Heart left ventricle (tissue), 16 donors: ENCODE measurements around the gene ARHGAP18. TPM values are rescaled to one million over a fixed set of nuclear protein-coding genes. Genes with fewer than 3 reads are reported as not detected.
A peak's percentile ranks its signal among the peaks of the same experiment; 100 is the strongest.

Experiments used
- ATAC-seq, 4 donors: fragments of 200-7000 bp; cut with Tn5 transposase; one replicate each; pipeline ENCODE4 v1.9.1; 2020 to 2022; ENCODE audit warnings: moderate library complexity in 4 of 4, mild to moderate bottlenecking in 3 of 4, moderate number of reproducible peaks in 1 of 4
- DNase-seq, 5 donors: peaks; one replicate each; pipeline ENCODE4 v3.0.0-alpha.2; 2020
- H3K27ac ChIP-seq, 12 donors: fragments of 200-600 bp; sonication (generic) in 4 of 12; one replicate each; pipeline versions ENCODE4 v1.5.0 to v1.8.0; 2016 to 2022; ENCODE audit warnings: mild to moderate bottlenecking in 2 of 12
- H3K27me3 ChIP-seq, 9 donors: fragments of 200-600 bp; sonication (generic) in 2 of 9; one replicate each; pipeline versions ENCODE4 v1.5.1 to v1.8.0; 2016 to 2022; ENCODE audit warnings: mild to moderate bottlenecking in 3 of 9
- H3K36me3 ChIP-seq, 9 donors: fragments of 200-600 bp; sonication (generic) in 2 of 9; one replicate each; pipeline versions ENCODE4 v1.5.0 to v1.8.0; 2018 to 2022; ENCODE audit warnings: mild to moderate bottlenecking in 2 of 9
- H3K4me1 ChIP-seq, 12 donors: fragments of 200-600 bp; sonication (generic) in 4 of 12; one replicate each; pipeline versions ENCODE4 v1.5.0 to v1.8.0; 2016 to 2022; ENCODE audit warnings: mild to moderate bottlenecking in 3 of 12
- H3K4me3 ChIP-seq, 12 donors: fragments of 200-600 bp; sonication (generic) in 4 of 12; one replicate each; pipeline versions ENCODE4 v1.5.0 to v1.8.0; 2017 to 2022; ENCODE audit warnings: mild to moderate bottlenecking in 9 of 12, moderate library complexity in 4 of 12
- H3K9me3 ChIP-seq, 12 donors: fragments of 200-600 bp; sonication (generic) in 4 of 12; one replicate each; pipeline versions ENCODE4 v1.5.0 to v1.8.0; 2016 to 2022; ENCODE audit warnings: mild to moderate bottlenecking in 1 of 12
- CTCF ChIP-seq, 12 donors: fragments of 200-600 bp; sonication (generic) in 4 of 12; IDR thresholded peaks; one replicate each; pipeline versions ENCODE4 v1.5.0 to v1.8.0; 2018 to 2022; ENCODE audit warnings: antibody characterized with exemption in 12 of 12, mild to moderate bottlenecking in 5 of 12
- POLR2A ChIP-seq, 2 donors: fragments of 450-650 bp; IDR thresholded peaks; one replicate each; pipeline ENCODE4 v1.6.1; 2017; ENCODE audit warnings: antibody characterized with exemption in 2 of 2, mild to moderate bottlenecking in 2 of 2, moderate library complexity in 2 of 2
- WGBS, 4 donors: extraction: QIAGEN DNeasy Blood & Tissue Kit in 2 of 4; methylation state at CpG; one replicate each; pipeline versions ENCODE4 v1.1.5 to v1.1.7; 2013 to 2018; 5-methylcytosine and 5-hydroxymethylcytosine counted together
- intact Hi-C, 10 donors: fragments of 100-400 bp; cut with DNase I; formaldehyde crosslinking; loops; one replicate each; pipeline versions ENCODE4 v1.11.1 to v1.14.2; 2022
- polyA plus RNA-seq, 2 donors: library from polyadenylated mRNA; stranded (reverse); fragments of 200-250 nt; gene quantifications; one replicate each; pipeline ENCODE4 v1.2.3, GENCODE V29; 2013
- total RNA-seq, 9 donors: library from RNA; depleted of rRNA in 2 of 9; stranded (reverse); fragments of >200 nt in 2 of 9; fragmentation: NEBNext Ultra II Directional in 3 of 9; extraction: Animal tissue kit (Norgen Biotek cat#: 25700) in 3 of 9; gene quantifications; one replicate each; pipeline versions ENCODE4 v1.1.0 to v1.2.4, GENCODE V29; 2016 to 2023
- donor health status: ischemic (EF 13 %, LVEDD 7.1; RV severe dilation, severe dysfunction).
- donor health status: healthy with polysubstance abuse.
- donor health status: DM: no; HTN: yes; CAD: no.
- donor health status: DM: no; HTN: no; CAD: no.
- donor health status: ischemic (EF 25% LVEDD 6.9; RV normal size, moderate dysfunction).
- donor health status: ischemic (EF 25% LVEDD 5.7; RV mildly dilated, moderate dysfunction).
- donor health status: healthy.
- donor health status: DM: yes; HTN: yes; CAD: no.
- donor health status: ischemic (EF 35%, LVEDD 5.7; RV mildly dilated, moderate dysfunction).
- donor health status: nonischemic (EF 11% LVEDD 7.7; RV severe dilation, severe dysfunction).
- donor health status: DM: yes; HTN: yes; CAD: no.
- donor health status: PGD.
- donor health status: ischemic (EF 29% LVEDD 5.4; RV normal size, mild dysfunction).
- donor health status: nonischemic (EF 23%, LVEDD 6.1; RV moderate dilation, normal function).

ARHGAP18 gene
- total and polyA plus RNA-seq, 11 donors, result 1.6 to 26.4 (median 3.9) TPM

GRCh38 chr6:129717277-129717676 lies 7.3 kb upstream of the ARHGAP18 start:
- WGBS, 4 donors, result 66 to 79% (median 70%) methylated on average over 5 of the region's 5 CpGs
- ATAC-seq (no peak), DNase-seq (no peak)
- H3K4me3 ChIP-seq, result no peak overlapping the region
- peak overlapping the region in 1 of 12 donors; percentile 7 for H3K27ac ChIP-seq
- no peaks in the 10 kb centered on the region for H3K36me3 ChIP-seq
- H3K4me1 ChIP-seq, result peaks cover 0 to 26% (median 5%) of the 10 kb centered on the region in 12 donors
- intact Hi-C loops, result no loop called here
- no peak for TF ChIP-seq POLR2A (IDR thresholded peaks at IDR 0.05)
- no peak for TF ChIP-seq CTCF (IDR thresholded peaks at IDR 0.05)
- no peaks in the 10 kb centered on the region for H3K9me3 ChIP-seq
- no peaks in the 10 kb centered on the region for H3K27me3 ChIP-seq

GRCh38 chr6:129713806-129714333 lies 3.9 kb upstream of the ARHGAP18 start:
- 63 to 76% (median 69%) methylated on average over 4 of the region's 4 CpGs for WGBS, 4 donors
- TF ChIP-seq CTCF (IDR thresholded peaks at IDR 0.05) (no peak), POLR2A (IDR thresholded peaks at IDR 0.05) (no peak)
- H3K27me3 ChIP-seq, result no peaks in the 10 kb centered on the region
- no peak for DNase-seq
- H3K9me3 ChIP-seq, result no peaks in the 10 kb centered on the region
- H3K4me1 ChIP-seq, result peaks cover 0 to 39% (median 7%) of the 10 kb centered on the region in 12 donors
- ATAC-seq, result no peak
- H3K4me3 ChIP-seq, result no peak overlapping the region
- peak overlapping the region in 1 of 12 donors; percentile 34 for H3K27ac ChIP-seq
- H3K36me3 ChIP-seq, result no peaks in the 10 kb centered on the region
- intact Hi-C loops, result loop anchor here in 2 of 10 donors (5.0 kb wide), 2 partner anchors 42 to 92 kb away; no protein-coding TSS in a partner anchor

GRCh38 chr6:129711271-129711631 lies 1.3 kb upstream of the ARHGAP18 start:
- H3K4me1 ChIP-seq, result peaks cover 0 to 48% (median 17%) of the 10 kb centered on the region in 12 donors
- DNase-seq (no peak), ATAC-seq (no peak)
- no peaks in the 10 kb centered on the region for H3K27me3 ChIP-seq
- intact Hi-C loops, result loop anchor here in 2 of 10 donors (5.0 kb wide), 2 partner anchors 39 to 89 kb away; no protein-coding TSS in a partner anchor
- 91 to 98% (median 96%) methylated on average over 2 of the region's 2 CpGs for WGBS, 4 donors
- H3K36me3 ChIP-seq, result peaks cover 0 to 4% (median 0%) of the 10 kb centered on the region in 9 donors
- H3K9me3 ChIP-seq, result no peaks in the 10 kb centered on the region
- TF ChIP-seq POLR2A (IDR thresholded peaks at IDR 0.05) (no peak), CTCF (IDR thresholded peaks at IDR 0.05) (no peak)
- H3K4me3 ChIP-seq, result no peak overlapping the region
- H3K27ac ChIP-seq, result no peak overlapping the region

GRCh38 chr6:129710450-129711270 lies 683 bp upstream of the ARHGAP18 start:
- no peak for ATAC-seq
- H3K4me1 ChIP-seq, result peaks cover 0 to 54% (median 17%) of the 10 kb centered on the region in 12 donors
- intact Hi-C loops, result loop anchor here in 2 of 10 donors (5.0 kb wide), 2 partner anchors 38 to 88 kb away; no protein-coding TSS in a partner anchor
- no peak for DNase-seq
- peak overlapping the region; percentile 29 to 83 (median 62) for H3K4me3 ChIP-seq
- TF ChIP-seq CTCF (IDR thresholded peaks at IDR 0.05) (no peak), POLR2A (IDR thresholded peaks at IDR 0.05) (no peak)
- H3K36me3 ChIP-seq, result peaks cover 0 to 6% (median 0%) of the 10 kb centered on the region in 9 donors
- peak overlapping the region in 11 of 12 donors; percentile 36 to 89 (median 78) for H3K27ac ChIP-seq
- no peaks in the 10 kb centered on the region for H3K27me3 ChIP-seq
- H3K9me3 ChIP-seq, result no peaks in the 10 kb centered on the region
- WGBS, 4 donors, result 27 to 34% (median 27%) methylated on average over 14 of the region's 14 CpGs
